A549 treated with ZK216348 at 1 μM for 4 hours (cell line): ENCODE data around the gene RAMP3. TPM values are rescaled to one million over a fixed set of nuclear protein-coding genes. Genes with fewer than 3 reads are reported as not detected.

Source experiments
- total RNA-seq: library from RNA; stranded (reverse); fragments of 200-300 nt; extraction: Qiagen RNA extraction; gene quantifications from 5 replicates; pipeline ENCODE4 v1.2.3, GENCODE V29; 2022; ENCODE audit warnings: low read depth

RAMP3 gene
- total RNA-seq: not detected in 5 replicates

GRCh38 chr7:45157653-45158401 is at the start of gene RAMP3:
RAMP3 (plus strand) TSS chr7:45157791; CDS start chr7:45157829, 38 bp downstream.

GRCh38 chr7:45111298-45112223 is 46.0 kb upstream of the RAMP3 start, which contains the start of gene TBRG4:
TBRG4 (minus strand) TSS chr7:45111697; CDS start chr7:45109237, 2,460 bp downstream.

Other genes starting within 250 kb of the RAMP3 start
- 0.11 to 0.17 TPM (median 0.15 TPM) in 5 replicates for gene MYO1G, start 178.8 kb upstream of the RAMP3 start, total RNA-seq
- 32.8 to 52.0 TPM (median 47.4 TPM) in 5 replicates for gene CCM2, start 157.6 kb upstream of the RAMP3 start, total RNA-seq
- 0.14 to 0.39 TPM (median 0.35 TPM) in 5 replicates for gene NACAD, start 68.8 kb upstream of the RAMP3 start, total RNA-seq
- 79.7 to 114 TPM (median 108 TPM) in 5 replicates for gene TBRG4, start 46.1 kb upstream of the RAMP3 start, total RNA-seq